Activated naive CD4-positive, alpha-beta T cell treated with anti-CD3 and anti-CD28 coated beads, Interleukin-2, amount 10 ng/mL, durations not matched to agents 7 days and 5 days (primary cell): ENCODE data around the gene SPTSSB.
A peak's percentile ranks its signal among the peaks of the same experiment; 100 is the strongest.

Experiments used
- CTCF ChIA-PET: fragments of 350-600 bp; sonication (Branson Sonifier 250); formaldehyde crosslinking; loops from one replicate; lab custom pipeline; 2021; ENCODE audit warnings: antibody characterized with exemption; lab: Charles Lee
- DNase-seq: peaks from one replicate; pipeline ENCODE4 v3.0.0-alpha.2; 2020
- H3K27ac Mint-ChIP-seq: one replicate; pipeline ENCODE4 v1.8.0; 2021; ENCODE audit warnings: mild to moderate bottlenecking, moderate library complexity, mixed read lengths
- H3K27me3 Mint-ChIP-seq: one replicate; pipeline ENCODE4 v1.8.0; 2021; ENCODE audit warnings: mild to moderate bottlenecking, mixed read lengths
- H3K36me3 Mint-ChIP-seq: one replicate; pipeline ENCODE4 v1.8.0; 2021; ENCODE audit warnings: mixed read lengths
- H3K4me1 Mint-ChIP-seq: one replicate; pipeline ENCODE4 v1.8.0; 2021; ENCODE audit warnings: mixed read lengths
- H3K4me3 Mint-ChIP-seq: one replicate; pipeline ENCODE4 v1.8.0; 2021; ENCODE audit warnings: mild to moderate bottlenecking, moderate library complexity, mixed read lengths
- H3K9me3 Mint-ChIP-seq: one replicate; pipeline ENCODE4 v1.8.0; 2021; ENCODE audit warnings: mixed read lengths

The SPTSSB gene

DNA sequence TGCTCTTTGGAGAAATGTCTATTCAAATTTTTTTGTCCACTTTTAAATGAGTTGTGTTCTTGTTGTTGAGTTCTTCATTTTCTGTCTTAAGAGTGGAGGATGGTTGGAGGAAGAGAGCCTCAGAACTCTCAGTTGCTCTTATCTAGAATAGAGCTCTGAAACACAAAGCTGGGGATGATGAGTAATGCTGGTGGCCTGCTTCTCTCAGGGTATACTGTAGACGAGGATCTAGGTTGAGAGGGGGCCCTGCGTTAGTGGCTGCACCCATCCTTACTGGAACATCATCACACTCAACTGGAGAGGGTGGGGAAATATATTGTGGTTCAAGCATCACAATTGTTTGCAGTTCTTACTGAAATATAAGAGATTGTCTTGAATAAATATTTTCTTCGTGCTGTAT lies 1.8 kb downstream of the SPTSSB start:
- Mint-ChIP-seq H3K36me3 (no peaks in the 10 kb centered on the region), H3K9me3 (no peaks in the 10 kb centered on the region), H3K27me3 (peaks cover 65% of the 10 kb centered on the region), H3K4me3 (no peak overlapping the region), H3K4me1 (peaks cover 20% of the 10 kb centered on the region), H3K27ac (no peak overlapping the region)
- CTCF ChIA-PET: no interaction called here
- no peak for DNase-seq

DNA sequence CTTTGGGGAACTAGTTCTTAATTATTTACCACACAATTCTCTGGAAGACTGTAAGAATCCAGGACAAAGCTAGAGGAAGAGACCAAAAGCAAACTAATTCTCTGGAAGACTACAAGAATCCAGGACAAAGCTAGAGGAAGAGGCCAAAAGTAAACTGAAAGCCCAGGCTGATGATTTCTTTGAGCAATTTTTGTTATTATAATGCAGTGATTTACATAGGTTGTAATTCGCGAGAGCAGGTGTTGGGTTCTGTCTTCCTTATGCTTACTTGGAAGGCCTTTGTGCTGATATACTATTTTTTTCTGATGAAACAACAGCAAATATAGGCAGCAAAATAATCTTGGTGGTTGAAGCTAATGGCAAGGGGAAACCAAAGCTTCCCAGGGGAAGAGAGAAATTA lies 5.2 kb downstream of the SPTSSB start:
- DNase-seq: no peak
- H3K36me3 Mint-ChIP-seq: no peaks in the 10 kb centered on the region
- no peak overlapping the region for H3K4me3 Mint-ChIP-seq
- peaks cover under 1% of the 10 kb centered on the region for H3K4me1 Mint-ChIP-seq
- no peaks in the 10 kb centered on the region for H3K9me3 Mint-ChIP-seq
- H3K27me3 Mint-ChIP-seq: peaks cover 32% of the 10 kb centered on the region
- H3K27ac Mint-ChIP-seq: no peak overlapping the region
- CTCF ChIA-PET: no interaction called here

GRCh38 chr3:161358488-161358887 lies 12.8 kb downstream of the SPTSSB start:
- no peak overlapping the region for H3K27ac Mint-ChIP-seq
- CTCF ChIA-PET: no interaction called here
- peaks cover 20% of the 10 kb centered on the region for H3K27me3 Mint-ChIP-seq
- no peaks in the 10 kb centered on the region for H3K36me3 Mint-ChIP-seq
- H3K4me3 Mint-ChIP-seq: no peak overlapping the region
- no peaks in the 10 kb centered on the region for H3K4me1 Mint-ChIP-seq
- no peak for DNase-seq
- no peaks in the 10 kb centered on the region for H3K9me3 Mint-ChIP-seq

DNA sequence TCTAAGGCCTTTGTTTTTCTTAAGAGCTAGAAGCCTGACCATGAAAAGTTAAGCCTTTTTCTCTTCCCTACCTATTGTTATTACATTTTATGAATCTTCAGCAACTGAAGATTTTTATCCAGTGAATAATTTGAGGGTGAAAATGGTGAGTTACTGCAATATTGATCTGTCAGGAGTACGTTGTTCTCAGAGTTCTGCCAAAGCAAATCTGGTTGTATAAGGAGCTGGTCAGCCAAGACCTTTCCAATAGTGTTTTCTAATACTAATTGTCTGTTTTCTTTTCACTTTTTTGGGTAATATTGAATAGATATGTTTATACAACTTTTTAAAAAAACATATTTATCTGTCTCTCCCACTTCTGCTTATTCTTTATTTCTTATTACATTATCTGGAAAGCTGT lies 15.0 kb downstream of the SPTSSB start:
- DNase-seq: no peak
- H3K36me3 Mint-ChIP-seq: no peaks in the 10 kb centered on the region
- H3K9me3 Mint-ChIP-seq: no peaks in the 10 kb centered on the region
- H3K27me3 Mint-ChIP-seq: peaks cover 27% of the 10 kb centered on the region
- CTCF ChIA-PET: no interaction called here
- H3K27ac Mint-ChIP-seq: no peak overlapping the region
- H3K4me3 Mint-ChIP-seq: no peak overlapping the region
- no peaks in the 10 kb centered on the region for H3K4me1 Mint-ChIP-seq

DNA sequence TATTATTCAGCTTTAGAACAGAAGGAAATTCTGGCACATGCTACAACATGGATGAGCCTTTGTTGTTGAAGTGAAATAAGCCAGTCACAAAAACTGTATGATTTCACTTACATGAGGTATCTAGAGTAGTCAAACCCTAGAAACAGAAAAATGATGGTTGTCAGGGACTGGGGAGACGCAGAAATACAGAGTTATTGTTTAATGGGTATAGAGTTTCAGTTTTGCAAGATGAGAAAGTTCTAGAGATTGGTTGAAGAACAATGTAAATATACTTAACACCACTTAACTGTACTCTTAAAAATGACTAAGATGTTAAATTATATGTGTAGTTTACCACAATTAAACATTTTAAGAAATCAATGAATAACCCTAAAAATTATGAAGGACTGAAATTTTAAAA lies 15.8 kb downstream of the SPTSSB start:
- Mint-ChIP-seq H3K27me3 (peaks cover 23% of the 10 kb centered on the region), H3K4me1 (no peaks in the 10 kb centered on the region), H3K4me3 (no peak overlapping the region), H3K9me3 (no peaks in the 10 kb centered on the region), H3K27ac (no peak overlapping the region), H3K36me3 (no peaks in the 10 kb centered on the region)
- no peak for DNase-seq
- CTCF ChIA-PET: interaction anchor here (1.1 kb wide), 1 partner anchor 53 kb away, joined by 3 read pairs; no protein-coding TSS in a partner anchor

GRCh38 chr3:161354554-161354953 lies 16.8 kb downstream of the SPTSSB start:
- DNase-seq: no peak
- H3K27ac Mint-ChIP-seq: no peak overlapping the region
- H3K4me3 Mint-ChIP-seq: no peak overlapping the region
- H3K4me1 Mint-ChIP-seq: peaks cover 8% of the 10 kb centered on the region
- peaks cover 26% of the 10 kb centered on the region for H3K27me3 Mint-ChIP-seq
- H3K9me3 Mint-ChIP-seq: no peaks in the 10 kb centered on the region
- CTCF ChIA-PET: no interaction called here
- no peaks in the 10 kb centered on the region for H3K36me3 Mint-ChIP-seq

DNA sequence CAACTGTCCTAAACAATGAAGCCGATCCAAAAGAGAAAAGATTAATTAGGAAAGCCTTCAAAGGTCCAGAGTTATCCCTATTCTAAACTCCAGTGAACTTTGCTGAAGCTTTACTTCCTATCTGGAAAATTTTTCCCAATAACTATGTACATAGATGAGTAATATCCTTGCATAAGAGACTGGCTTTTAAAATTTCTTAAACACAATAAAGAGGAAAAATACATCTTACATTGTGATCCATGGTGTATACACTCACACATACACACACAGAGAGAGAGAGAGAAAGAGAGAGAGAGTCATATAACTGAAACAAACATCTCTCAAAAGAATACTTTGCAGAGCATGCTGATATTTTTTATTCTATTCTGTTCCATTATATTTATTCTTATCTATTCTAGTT lies 20.0 kb downstream of the SPTSSB start:
- Mint-ChIP-seq H3K4me1 (peaks cover 16% of the 10 kb centered on the region), H3K27ac (no peak overlapping the region), H3K36me3 (no peaks in the 10 kb centered on the region), H3K27me3 (peaks cover 34% of the 10 kb centered on the region), H3K9me3 (no peaks in the 10 kb centered on the region), H3K4me3 (no peak overlapping the region)
- DNase-seq: no peak
- CTCF ChIA-PET: no interaction called here

DNA sequence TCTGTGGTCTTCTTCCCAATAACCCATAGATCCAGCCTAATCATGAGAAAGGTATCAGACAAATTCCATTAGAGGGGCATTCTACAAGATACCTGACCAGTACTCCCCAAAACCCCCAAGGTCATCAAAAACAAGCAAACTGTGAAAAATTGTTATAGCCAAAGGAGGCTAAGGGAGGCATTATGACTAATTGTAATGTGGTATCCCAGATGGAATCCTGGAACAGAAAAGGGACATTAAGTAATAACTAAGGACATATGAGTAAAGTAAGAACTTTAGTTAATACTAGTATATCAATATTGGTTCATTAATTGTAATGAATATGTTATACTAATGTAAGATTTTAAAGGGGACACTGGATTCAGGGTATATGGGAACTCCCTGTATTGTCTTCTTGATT lies 20.4 kb downstream of the SPTSSB start:
- Mint-ChIP-seq H3K27me3 (peaks cover 34% of the 10 kb centered on the region), H3K36me3 (no peaks in the 10 kb centered on the region), H3K9me3 (no peaks in the 10 kb centered on the region), H3K27ac (no peak overlapping the region), H3K4me1 (peaks cover 16% of the 10 kb centered on the region), H3K4me3 (no peak overlapping the region)
- CTCF ChIA-PET: no interaction called here
- no peak for DNase-seq

DNA sequence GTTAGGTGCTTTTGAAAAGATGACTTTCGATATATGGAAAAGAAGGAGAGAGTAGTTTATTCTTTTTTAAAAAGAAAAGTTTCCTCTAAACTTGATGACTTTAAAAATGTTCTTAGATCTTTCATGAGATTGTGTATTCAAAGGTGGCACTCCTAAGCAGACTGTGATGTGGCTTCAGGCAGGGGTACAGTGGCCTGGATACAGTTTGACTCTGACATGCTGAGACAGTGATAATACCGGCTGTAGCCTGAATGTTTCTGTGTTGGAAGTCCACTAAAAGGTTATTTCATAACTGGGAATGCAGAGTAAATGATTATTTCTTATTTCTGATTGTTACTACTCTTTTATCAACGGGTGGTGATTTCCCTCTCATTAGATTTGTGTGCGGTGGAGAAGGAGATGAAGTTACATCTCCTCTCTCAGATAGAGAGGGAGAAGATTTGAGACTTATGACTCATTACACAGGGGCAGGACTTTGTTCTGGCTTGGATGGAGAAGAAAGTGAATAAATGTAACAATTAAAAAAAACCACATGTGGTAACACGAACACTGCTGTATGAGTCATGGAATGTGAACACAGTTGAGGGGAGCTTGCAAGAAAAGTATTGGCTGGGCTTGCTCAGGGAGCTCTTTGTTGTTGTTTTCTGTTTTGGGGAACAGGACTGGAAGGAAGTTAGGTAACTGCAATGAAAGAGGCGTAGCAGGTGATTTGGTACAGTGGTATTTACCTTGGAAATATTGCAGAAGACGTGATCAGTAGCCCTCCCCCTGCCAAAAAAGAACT lies 21.6 kb downstream of the SPTSSB start:
- Mint-ChIP-seq H3K4me1 (peaks cover 16% of the 10 kb centered on the region), H3K27ac (peak overlapping the region; percentile 4), H3K4me3 (no peak overlapping the region), H3K27me3 (peaks cover 34% of the 10 kb centered on the region), H3K9me3 (no peaks in the 10 kb centered on the region), H3K36me3 (no peaks in the 10 kb centered on the region)
- CTCF ChIA-PET: interaction anchor here (0.6 kb wide), 1 partner anchor 34 kb away, joined by 3 read pairs; no protein-coding TSS in a partner anchor
- DNase-seq: peak; percentile 32

DNA sequence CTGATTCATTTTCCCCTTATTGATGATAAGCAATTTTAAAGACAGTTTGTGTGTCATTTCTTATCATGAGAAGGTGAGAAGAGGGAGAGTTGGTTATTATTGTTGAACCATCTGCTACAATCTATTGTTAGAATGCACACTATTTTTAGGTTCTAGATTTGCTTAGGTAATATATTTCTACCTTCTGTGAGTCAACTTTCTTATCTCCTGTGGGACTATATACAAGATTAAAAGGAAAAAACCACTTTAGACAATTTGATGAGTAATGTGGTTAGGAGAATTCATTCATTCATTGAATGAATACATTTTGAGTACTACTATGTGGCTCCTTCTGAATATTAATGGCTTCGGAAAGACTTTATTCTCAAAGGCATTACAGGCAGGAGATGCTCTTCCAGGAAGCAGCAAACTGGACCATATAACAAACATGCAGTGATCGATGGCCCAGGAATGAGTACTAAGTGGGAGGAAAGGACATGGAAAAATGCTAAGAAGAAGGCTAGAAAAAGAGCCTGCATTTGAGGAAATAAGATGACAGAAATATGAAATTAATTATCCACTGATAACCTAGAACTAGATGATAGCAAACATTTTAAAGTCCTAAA lies 22.4 kb downstream of the SPTSSB start:
- Mint-ChIP-seq H3K4me3 (no peak overlapping the region), H3K36me3 (no peaks in the 10 kb centered on the region), H3K9me3 (no peaks in the 10 kb centered on the region), H3K4me1 (peaks cover 16% of the 10 kb centered on the region), H3K27me3 (peaks cover 38% of the 10 kb centered on the region), H3K27ac (no peak overlapping the region)
- no peak for DNase-seq
- CTCF ChIA-PET: no interaction called here

- DNase-seq: no peak
- Mint-ChIP-seq H3K9me3 (no peaks in the 10 kb centered on the region), H3K4me1 (peaks cover 16% of the 10 kb centered on the region), H3K36me3 (no peaks in the 10 kb centered on the region), H3K27ac (no peak overlapping the region), H3K27me3 (peaks cover 34% of the 10 kb centered on the region), H3K4me3 (no peak overlapping the region)
- CTCF ChIA-PET: no interaction called here
Observed at GRCh38 chr3:161347726-161348125, 23.6 kb downstream of the SPTSSB start.

DNA sequence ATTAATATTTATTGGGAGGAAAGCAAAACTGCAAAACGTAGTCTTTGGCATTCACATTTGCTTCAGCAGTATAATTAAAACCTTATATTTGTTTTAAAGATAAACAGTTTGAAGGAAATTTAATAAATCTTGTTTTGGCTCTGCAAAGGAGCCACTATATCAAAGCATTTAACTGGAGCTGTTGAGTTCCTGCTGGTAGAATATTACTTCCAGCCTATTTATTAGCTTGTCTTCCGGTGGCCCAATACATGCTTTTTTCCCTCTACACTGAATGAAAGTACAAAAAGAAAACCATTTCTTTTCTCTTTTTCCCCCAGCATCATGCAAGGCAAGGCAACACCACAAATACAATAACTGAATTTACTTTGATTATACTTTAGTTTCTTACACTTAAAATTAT lies 26.3 kb downstream of the SPTSSB start:
- H3K27me3 Mint-ChIP-seq: peaks cover 31% of the 10 kb centered on the region
- CTCF ChIA-PET: no interaction called here

GRCh38 chr3:161343986-161344385 lies 27.3 kb downstream of the SPTSSB start:
- no peak overlapping the region for H3K4me3 Mint-ChIP-seq
- DNase-seq: no peak
- no peak overlapping the region for H3K27ac Mint-ChIP-seq
- peaks cover 31% of the 10 kb centered on the region for H3K27me3 Mint-ChIP-seq
- peaks cover 2% of the 10 kb centered on the region for H3K4me1 Mint-ChIP-seq
- CTCF ChIA-PET: interaction anchor here (0.7 kb wide), 1 partner anchor 60 kb away, joined by 3 read pairs; no protein-coding TSS in a partner anchor
- H3K36me3 Mint-ChIP-seq: no peaks in the 10 kb centered on the region
- H3K9me3 Mint-ChIP-seq: no peaks in the 10 kb centered on the region

More for the DNA sequence above, 26.3 kb downstream of the SPTSSB start:
- no peaks in the 10 kb centered on the region for H3K36me3 Mint-ChIP-seq
- no peak overlapping the region for H3K27ac Mint-ChIP-seq
- H3K9me3 Mint-ChIP-seq: no peaks in the 10 kb centered on the region
- no peak overlapping the region for H3K4me3 Mint-ChIP-seq
- peaks cover 12% of the 10 kb centered on the region for H3K4me1 Mint-ChIP-seq
- DNase-seq: no peak

- no peaks in the 10 kb centered on the region for H3K4me1 Mint-ChIP-seq
- CTCF ChIA-PET: interaction anchor here (0.7 kb wide), 1 partner anchor 59 kb away, joined by 3 read pairs; no protein-coding TSS in a partner anchor
- H3K36me3 Mint-ChIP-seq: no peaks in the 10 kb centered on the region
- no peak for DNase-seq
- H3K27me3 Mint-ChIP-seq: peaks cover 29% of the 10 kb centered on the region
- H3K9me3 Mint-ChIP-seq: no peaks in the 10 kb centered on the region
- no peak overlapping the region for H3K27ac Mint-ChIP-seq
- H3K4me3 Mint-ChIP-seq: no peak overlapping the region
Observed at GRCh38 chr3:161343540-161343939, 27.8 kb downstream of the SPTSSB start.

DNA sequence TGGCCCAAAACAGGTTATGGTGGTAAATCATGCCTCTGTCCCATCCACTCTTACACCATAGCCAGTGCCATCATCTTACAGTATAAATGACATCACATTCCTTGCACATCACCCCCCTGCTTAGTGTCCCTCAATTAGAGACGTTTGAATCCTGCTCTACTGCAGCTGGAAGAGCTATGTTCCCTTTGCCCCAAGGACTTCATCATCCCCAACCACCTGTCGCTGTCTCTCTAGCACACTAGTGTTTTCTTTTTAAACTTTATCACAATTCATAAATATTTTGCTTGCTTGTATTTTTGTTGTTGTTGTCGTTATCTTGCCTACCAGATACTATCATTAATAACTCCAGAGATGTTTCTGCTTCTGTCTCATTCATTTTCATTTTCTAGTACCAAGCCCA lies 28.7 kb downstream of the SPTSSB start:
- peaks cover 25% of the 10 kb centered on the region for H3K27me3 Mint-ChIP-seq
- CTCF ChIA-PET: no interaction called here
- H3K36me3 Mint-ChIP-seq: no peaks in the 10 kb centered on the region

More for the DNA sequence above, 28.7 kb downstream of the SPTSSB start:
- Mint-ChIP-seq H3K9me3 (no peaks in the 10 kb centered on the region), H3K4me1 (no peaks in the 10 kb centered on the region), H3K4me3 (no peak overlapping the region), H3K27ac (no peak overlapping the region)
- DNase-seq: no peak
